Measurements from ENCODE around the gene ANO8. TPM values are rescaled to one million over a fixed set of nuclear protein-coding genes. Genes with fewer than 3 reads are reported as not detected.
A peak's percentile ranks its signal among the peaks of the same experiment; 100 is the strongest.

Gene ANO8
- total and polyA plus RNA-seq, 2 of the 13 experiments (the other 11 are each of a cell fraction or from before 2014, with no cell fraction given): 1.8 to 3.5 TPM

GRCh38 chr19:17303167-17303939 is 31.3 kb downstream of the ANO8 start, which contains the start of gene ABHD8 (continued):
- TF ChIP-seq FOXO4 (CRISPR knock-in tag; conservative IDR thresholded peaks at IDR 0.05) (no peak), YY1 (IDR thresholded peaks at IDR 0.05; ENCODE audit: insufficient read depth, insufficient replicate concordance, low read depth, low read length) (peak; percentile 44), ZNF772 (CRISPR knock-in tag; IDR thresholded peaks at IDR 0.05) (peak; percentile 83), ZNF615 (CRISPR knock-in tag; IDR thresholded peaks at IDR 0.05; ENCODE audit: borderline replicate concordance) (no peak), ZNF800 (CRISPR knock-in tag; IDR thresholded peaks at IDR 0.05) (0 out of 2 replicates have a peak, but pooled peaks have one; percentile 42), RBFOX2 (IDR thresholded peaks at IDR 0.05; ENCODE audit: low read depth, low read length) (peak; percentile 83), BCLAF1 (IDR thresholded peaks at IDR 0.05) (no peak), KLF16 (CRISPR knock-in tag; IDR thresholded peaks at IDR 0.05) (peak in 1 of 2 experiments; percentile 68; a peak in 2 of 4 replicates), PBX2 (CRISPR knock-in tag; IDR thresholded peaks at IDR 0.05) (peak; percentile 95), PAF1 (CRISPR knock-in tag; IDR thresholded peaks at IDR 0.05) (no peak), PRDM15 (CRISPR knock-in tag; IDR thresholded peaks at IDR 0.05) (no peak), ZNF747 (CRISPR knock-in tag; IDR thresholded peaks at IDR 0.05; ENCODE audit: borderline replicate concordance) (0 out of 2 replicates have a peak, but pooled peaks have one; percentile 58), DRAP1 (CRISPR knock-in tag; IDR thresholded peaks at IDR 0.05) (peak; percentile 96), HDAC2 (CRISPR knock-in tag; IDR thresholded peaks at IDR 0.05) (0 out of 2 replicates have a peak, but pooled peaks have one; percentile 22), SP5 (CRISPR knock-in tag; IDR thresholded peaks at IDR 0.05; ENCODE audit: borderline replicate concordance, low read depth) (0 out of 2 replicates have a peak, but pooled peaks have one; percentile 22), ZNF33B (CRISPR knock-in tag; IDR thresholded peaks at IDR 0.05) (no peak), ZNF160 (CRISPR knock-in tag; IDR thresholded peaks at IDR 0.05) (peak; percentile 86; the same call in 1 of the 2 replicates)
